ENCODE data around the gene DPF3.

GRCh38 chr14:72879431-72879830 is 14.5 kb downstream of the DPF3 start:
- TF ChIP-seq POLR2AphosphoS5 (IDR thresholded peaks at IDR 0.05) = no peak
- TF ChIP-seq, protein P1, sequence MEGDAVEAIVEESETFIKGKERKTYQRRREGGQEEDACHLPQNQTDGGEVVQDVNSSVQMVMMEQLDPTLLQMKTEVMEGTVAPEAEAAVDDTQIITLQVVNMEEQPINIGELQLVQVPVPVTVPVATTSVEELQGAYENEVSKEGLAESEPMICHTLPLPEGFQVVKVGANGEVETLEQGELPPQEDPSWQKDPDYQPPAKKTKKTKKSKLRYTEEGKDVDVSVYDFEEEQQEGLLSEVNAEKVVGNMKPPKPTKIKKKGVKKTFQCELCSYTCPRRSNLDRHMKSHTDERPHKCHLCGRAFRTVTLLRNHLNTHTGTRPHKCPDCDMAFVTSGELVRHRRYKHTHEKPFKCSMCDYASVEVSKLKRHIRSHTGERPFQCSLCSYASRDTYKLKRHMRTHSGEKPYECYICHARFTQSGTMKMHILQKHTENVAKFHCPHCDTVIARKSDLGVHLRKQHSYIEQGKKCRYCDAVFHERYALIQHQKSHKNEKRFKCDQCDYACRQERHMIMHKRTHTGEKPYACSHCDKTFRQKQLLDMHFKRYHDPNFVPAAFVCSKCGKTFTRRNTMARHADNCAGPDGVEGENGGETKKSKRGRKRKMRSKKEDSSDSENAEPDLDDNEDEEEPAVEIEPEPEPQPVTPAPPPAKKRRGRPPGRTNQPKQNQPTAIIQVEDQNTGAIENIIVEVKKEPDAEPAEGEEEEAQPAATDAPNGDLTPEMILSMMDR (IDR thresholded peaks at IDR 0.05) = no peak
